ENCODE data around the gene SP110. TPM values are rescaled to one million over a fixed set of nuclear protein-coding genes. Genes with fewer than 3 reads are reported as not detected.

Gene SP110
- total and polyA plus RNA-seq, 9 of the 15 experiments (the other 6 are each of a cell fraction or from before 2014, with no cell fraction given), result 3.6 to 11.0 (median 7.1) TPM

DNA sequence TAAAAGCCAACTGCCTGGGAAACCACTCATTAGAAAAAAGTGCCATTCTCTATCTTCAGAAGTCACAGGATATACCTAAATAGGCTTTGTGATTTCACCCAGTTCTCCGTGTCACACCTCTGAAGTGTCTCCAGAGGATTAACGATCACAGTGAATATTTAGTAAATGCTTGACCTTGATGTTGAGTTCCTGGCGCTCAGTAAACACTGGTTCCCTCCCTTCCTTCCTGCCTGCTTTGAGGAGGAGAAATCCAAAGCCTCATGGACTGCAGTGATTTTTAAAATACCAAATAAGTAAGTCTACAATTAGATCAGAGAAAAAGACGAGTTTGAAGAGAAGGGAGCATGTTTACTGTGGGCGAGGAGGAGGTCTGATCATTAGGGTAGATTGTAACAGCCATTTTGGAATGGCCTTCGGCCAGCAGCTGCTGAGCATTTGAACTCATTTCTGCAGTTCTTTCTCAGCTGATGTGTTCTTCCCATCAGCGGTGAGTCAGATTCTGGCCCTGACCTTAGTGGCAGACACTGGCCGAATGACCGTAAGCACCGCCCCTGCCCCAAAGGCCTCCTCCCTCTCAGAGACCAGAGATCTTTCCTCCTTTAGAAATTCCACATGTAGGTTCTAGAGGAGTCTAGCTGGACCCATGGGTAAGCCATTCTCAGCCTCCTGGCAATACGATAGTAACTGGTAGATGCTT, 89.0 kb downstream of the SP110 start:
- BruUV-seq (replicated peaks), result no TSS peak
- Histone ChIP-seq H3K4me1 (replicated peaks in 1 of 2; ENCODE audit: control insufficient read depth in 2 of 2, insufficient read depth in 2 of 2, low read length in 2 of 2) (no peaks in the 10 kb centered on the region; a peak in 1 of 5 replicates), H3K4me3 (no peak overlapping the region), H3K9me1 (ENCODE audit: control insufficient read depth, insufficient read depth, low read length) (no peaks in the 10 kb centered on the region), H2AFZ (ENCODE audit: low read depth, low read length) (peak overlapping the region; percentile 54), H3K36me3 (ENCODE audit: control insufficient read depth, insufficient read depth, low read length) (no peaks in the 10 kb centered on the region), H3K9ac (ENCODE audit: insufficient read depth in 1 of 2, low read depth in 2 of 2, low read length in 2 of 2) (no peak overlapping the region), H3K27ac (ENCODE audit: extremely low read depth, low read depth, low read length) (no peak overlapping the region), H3K27me3 (ENCODE audit: control insufficient read depth in 2 of 2, insufficient read depth in 2 of 2, low read length in 2 of 2) (no peaks in the 10 kb centered on the region), H4K20me1 (replicated peaks; ENCODE audit: control insufficient read depth, insufficient read depth, low read length) (no peaks in the 10 kb centered on the region), H3K4me2 (ENCODE audit: insufficient read depth, low read length) (0 out of 2 replicates have a peak overlapping the region, but pooled peaks have one; percentile 3), H3K79me2 (ENCODE audit: control insufficient read depth, insufficient read depth, low read length) (no peaks in the 10 kb centered on the region), H3K9me3 (replicated peaks; ENCODE audit: control insufficient read depth, insufficient read depth, low read depth, low read length) (0 out of 2 replicates have a peak, but pooled peaks cover 1% of the 10 kb centered on the region)
- TF ChIP-seq CREB3 (tag; conservative IDR thresholded peaks at IDR 0.05; ENCODE audit: low read depth) (no peak), JUND (IDR thresholded peaks at IDR 0.05; ENCODE audit: borderline replicate concordance, low read depth, low read length) (peak; percentile 49; the same call in 1 of the 2 replicates), JUND (tag; IDR thresholded peaks at IDR 0.05; ENCODE audit: borderline replicate concordance, low read depth, low read length) (no peak; the same call in 2 of the 3 replicates), SMAD4 (CRISPR knock-in tag; conservative IDR thresholded peaks at IDR 0.05) (no peak), NCOR1 (IDR thresholded peaks at IDR 0.05) (no peak), TSHZ1 (CRISPR knock-in tag; IDR thresholded peaks at IDR 0.05) (no peak), HDAC6 (IDR thresholded peaks at IDR 0.05; ENCODE audit: low read depth, low read length) (no peak), EP400 (IDR thresholded peaks at IDR 0.05) (no peak), NR2C2 (CRISPR knock-in tag; IDR thresholded peaks at IDR 0.05) (no peak), NR2C2 (tag; IDR thresholded peaks at IDR 0.05) (peak; percentile 39; the same call in 1 of the 2 replicates), FOSL1 (tag; conservative IDR thresholded peaks at IDR 0.05) (peak; percentile 63), RBM25 (IDR thresholded peaks at IDR 0.05; ENCODE audit: low read depth, low read length, severe bottlenecking) (no peak), RCOR1 (IDR thresholded peaks at IDR 0.05; ENCODE audit: borderline replicate concordance in 1 of 2, low read depth in 2 of 2, low read length in 2 of 2) (no peak)
- TF ChIP-seq, protein P1, sequence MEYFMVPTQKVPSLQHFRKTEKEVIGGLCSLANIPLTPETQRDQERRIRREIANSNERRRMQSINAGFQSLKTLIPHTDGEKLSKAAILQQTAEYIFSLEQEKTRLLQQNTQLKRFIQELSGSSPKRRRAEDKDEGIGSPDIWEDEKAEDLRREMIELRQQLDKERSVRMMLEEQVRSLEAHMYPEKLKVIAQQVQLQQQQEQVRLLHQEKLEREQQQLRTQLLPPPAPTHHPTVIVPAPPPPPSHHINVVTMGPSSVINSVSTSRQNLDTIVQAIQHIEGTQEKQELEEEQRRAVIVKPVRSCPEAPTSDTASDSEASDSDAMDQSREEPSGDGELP (CRISPR knock-in tag; IDR thresholded peaks at IDR 0.05; ENCODE audit: borderline replicate concordance), result peak; percentile 53; the same call in 1 of the 2 replicates
- DNase-seq (ENCODE audit: extremely low read depth in 1 of 4, low spot score in 3 of 4) (peak in 2 of 4 experiments; percentile 30 to 45), ATAC-seq (peak; percentile 82), FAIRE-seq (no peak)
- ChIA-PET POLR2A (no interaction called here), CTCF (ENCODE audit: low intra/inter-chr PET ratio) (no interaction called here)
- in situ Hi-C loops (cut with MboI) (no loop called here), intact Hi-C loops (cut with micrococcal nuclease) (no loop called here)
- WGBS (ENCODE audit: insufficient coverage, low coverage, missing lambda C conversion rate), result 7% methylated on average over 8 of the region's 11 CpGs

Data from K562 (cell line).